ENCODE data around the gene RIMS1. TPM values are rescaled to one million over a fixed set of nuclear protein-coding genes. Genes with fewer than 3 reads are reported as not detected.

Gene RIMS1
- total and polyA plus RNA-seq, 4 donors = 30.1 to 128 (median 49.5) TPM

DNA sequence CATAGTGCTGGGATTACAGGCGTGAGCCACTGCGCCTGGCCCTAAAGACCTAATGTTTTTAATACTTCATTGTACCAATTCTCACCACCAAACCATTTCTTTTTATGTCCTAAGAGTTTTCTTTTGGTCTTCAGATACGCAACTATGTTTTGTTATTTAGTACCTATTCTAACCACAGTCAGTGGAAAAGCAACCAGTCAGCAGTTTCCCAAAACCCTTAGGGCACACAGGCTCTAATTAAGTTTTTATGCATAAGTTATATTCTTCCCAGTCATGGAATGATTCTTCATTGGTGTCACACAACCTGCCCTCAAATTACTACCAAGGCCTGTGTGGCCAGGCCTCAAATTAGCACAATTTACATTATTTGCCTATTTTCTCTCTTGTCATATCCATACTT lies 487.8 kb downstream of the RIMS1 start:
- H3K36me3 ChIP-seq (ENCODE audit: control insufficient read depth, insufficient read depth, low read length) = no peaks in the 10 kb centered on the region
- no peak overlapping the region for H3K27ac ChIP-seq (ENCODE audit: low read depth, low read length)
- 100% methylated on average over 2 of the region's 3 CpGs for WGBS (ENCODE audit: insufficient coverage)
- H3K27me3 ChIP-seq (ENCODE audit: control insufficient read depth, insufficient read depth, low read length) = no peaks in the 10 kb centered on the region
- no peak for DNase-seq (ENCODE audit: low read depth in 4 of 6, low spot score in 6 of 6)
- no peaks in the 10 kb centered on the region for H3K4me1 ChIP-seq (ENCODE audit: control insufficient read depth, insufficient read depth, low read length)
- H3K4me3 ChIP-seq (ENCODE audit: low read depth, low read length) = no peak overlapping the region
- no peaks in the 10 kb centered on the region for H3K9me3 ChIP-seq (ENCODE audit: control insufficient read depth, insufficient read depth, low read length)

DNA sequence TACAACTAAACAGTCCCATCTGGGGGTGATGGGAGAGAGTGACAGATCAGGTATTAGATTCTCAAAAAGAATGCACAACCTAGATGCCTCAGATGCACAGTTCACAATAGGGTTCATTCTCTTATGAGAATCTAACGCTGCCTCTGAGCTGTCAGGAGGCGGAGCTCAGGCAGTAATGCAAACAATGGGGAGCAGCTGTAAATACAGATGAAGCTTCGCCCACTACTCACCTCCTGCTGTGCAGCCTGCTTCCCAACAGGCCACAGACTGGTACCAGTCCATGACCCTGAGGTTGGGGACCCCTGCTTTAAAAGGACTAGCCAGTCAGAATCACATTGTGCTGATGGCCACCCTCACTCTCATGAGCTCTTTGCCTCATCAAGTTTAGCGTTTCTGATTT lies 488.5 kb downstream of the RIMS1 start:
- no peaks in the 10 kb centered on the region for H3K4me1 ChIP-seq (ENCODE audit: control insufficient read depth, insufficient read depth, low read length)
- H3K4me3 ChIP-seq (ENCODE audit: low read depth, low read length) = no peak overlapping the region
- H3K9me3 ChIP-seq (ENCODE audit: control insufficient read depth, insufficient read depth, low read length) = no peaks in the 10 kb centered on the region
- no peak overlapping the region for H3K27ac ChIP-seq (ENCODE audit: low read depth, low read length)
- DNase-seq (ENCODE audit: low read depth in 4 of 6, low spot score in 6 of 6) = peak in 2 of 6 donors; percentile 5 to 12
- no peaks in the 10 kb centered on the region for H3K36me3 ChIP-seq (ENCODE audit: control insufficient read depth, insufficient read depth, low read length)
- H3K27me3 ChIP-seq (ENCODE audit: control insufficient read depth, insufficient read depth, low read length) = no peaks in the 10 kb centered on the region
- WGBS (ENCODE audit: insufficient coverage) = 25% methylated on average over 4 of the region's 4 CpGs

DNA sequence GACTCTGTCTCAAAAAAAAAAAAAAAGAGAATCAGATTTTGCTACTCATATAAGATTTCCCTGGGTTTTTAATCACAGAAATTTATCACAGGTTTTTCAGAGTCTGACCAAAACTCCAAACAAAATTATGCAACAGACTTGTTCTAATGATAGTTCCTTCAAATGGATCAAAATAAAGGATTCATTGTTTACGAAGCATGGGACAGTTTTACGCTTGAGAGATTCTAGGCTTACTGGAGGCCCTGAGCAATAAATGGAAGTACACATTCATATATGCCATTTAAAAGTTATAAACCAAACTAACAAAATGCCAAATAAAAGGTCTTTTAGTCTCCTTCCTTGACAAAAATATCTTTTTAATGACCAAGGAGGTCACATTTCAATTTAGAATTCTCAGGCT lies 490.4 kb downstream of the RIMS1 start:
- Histone ChIP-seq H3K4me3 (ENCODE audit: low read depth, low read length) (no peak overlapping the region), H3K27me3 (ENCODE audit: control insufficient read depth, insufficient read depth, low read length) (no peaks in the 10 kb centered on the region), H3K27ac (ENCODE audit: low read depth, low read length) (no peak overlapping the region), H3K4me1 (ENCODE audit: control insufficient read depth, insufficient read depth, low read length) (no peaks in the 10 kb centered on the region), H3K36me3 (ENCODE audit: control insufficient read depth, insufficient read depth, low read length) (no peaks in the 10 kb centered on the region), H3K9me3 (ENCODE audit: control insufficient read depth, insufficient read depth, low read length) (no peaks in the 10 kb centered on the region)
- no CpG with 5 or more reads among the region's 2 CpGs for WGBS (ENCODE audit: insufficient coverage)
- no peak for DNase-seq (ENCODE audit: low read depth in 4 of 6, low spot score in 6 of 6)

DNA sequence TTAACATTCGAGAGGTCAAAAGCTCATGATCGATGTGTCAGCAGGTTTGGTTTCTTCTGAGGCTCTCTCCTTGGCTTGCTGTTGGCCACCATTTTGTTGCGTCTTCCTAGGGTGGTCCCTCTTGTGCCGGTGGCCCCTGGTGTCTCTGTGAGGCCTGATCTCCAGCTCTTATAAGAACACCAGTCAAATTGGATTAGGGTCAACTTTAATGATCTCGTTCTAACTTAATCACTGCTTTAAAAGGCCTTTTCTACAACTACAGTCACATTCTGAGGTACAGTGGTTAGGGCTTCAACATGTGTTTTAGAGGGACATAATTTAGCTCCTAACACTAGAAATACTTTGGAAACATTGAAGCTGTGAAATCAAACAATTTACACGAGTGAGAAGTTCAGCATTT lies 494.7 kb downstream of the RIMS1 start:
- DNase-seq (ENCODE audit: low read depth in 4 of 6, low spot score in 6 of 6) = no peak
- Histone ChIP-seq H3K4me3 (ENCODE audit: low read depth, low read length) (no peak overlapping the region), H3K4me1 (ENCODE audit: control insufficient read depth, insufficient read depth, low read length) (no peaks in the 10 kb centered on the region), H3K27me3 (ENCODE audit: control insufficient read depth, insufficient read depth, low read length) (no peaks in the 10 kb centered on the region), H3K36me3 (ENCODE audit: control insufficient read depth, insufficient read depth, low read length) (no peaks in the 10 kb centered on the region), H3K27ac (ENCODE audit: low read depth, low read length) (no peak overlapping the region), H3K9me3 (ENCODE audit: control insufficient read depth, insufficient read depth, low read length) (no peaks in the 10 kb centered on the region)
- WGBS (ENCODE audit: insufficient coverage) = 94% methylated on average over 3 of the region's 6 CpGs

GRCh38 chr6:72382602-72383529 lies 496.5 kb downstream of the RIMS1 start:
- Histone ChIP-seq H3K4me1 (ENCODE audit: control insufficient read depth, insufficient read depth, low read length) (no peaks in the 10 kb centered on the region), H3K9me3 (ENCODE audit: control insufficient read depth, insufficient read depth, low read length) (no peaks in the 10 kb centered on the region), H3K36me3 (ENCODE audit: control insufficient read depth, insufficient read depth, low read length) (no peaks in the 10 kb centered on the region), H3K27ac (ENCODE audit: low read depth, low read length) (no peak overlapping the region), H3K27me3 (ENCODE audit: control insufficient read depth, insufficient read depth, low read length) (no peaks in the 10 kb centered on the region), H3K4me3 (ENCODE audit: low read depth, low read length) (no peak overlapping the region)
- WGBS (ENCODE audit: insufficient coverage) = 67% methylated on average over 3 of the region's 4 CpGs
- DNase-seq (ENCODE audit: low read depth in 4 of 6, low spot score in 6 of 6) = no peak

DNA sequence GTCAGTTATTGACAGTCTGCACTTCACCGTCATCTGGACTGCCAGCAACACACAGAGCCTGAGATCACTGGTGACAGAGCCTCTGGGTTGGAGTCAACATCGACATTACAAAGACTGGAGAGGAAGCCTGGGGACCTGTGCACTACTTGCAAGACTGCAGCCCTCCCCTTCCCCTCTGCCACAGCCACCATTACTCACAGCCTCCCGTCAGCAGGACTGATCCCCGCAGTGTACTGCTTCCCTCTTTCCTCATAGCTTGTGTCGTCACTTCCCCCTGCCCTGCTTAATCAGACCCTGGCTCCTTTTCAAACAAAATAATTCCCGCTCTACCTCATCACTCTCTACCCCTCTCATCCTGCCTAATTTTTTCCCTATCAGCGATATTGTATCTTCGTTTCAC lies 500.0 kb downstream of the RIMS1 start:
- 84% methylated on average over 5 of the region's 8 CpGs for WGBS (ENCODE audit: insufficient coverage)
- Histone ChIP-seq H3K36me3 (ENCODE audit: control insufficient read depth, insufficient read depth, low read length) (no peaks in the 10 kb centered on the region), H3K4me1 (ENCODE audit: control insufficient read depth, insufficient read depth, low read length) (no peaks in the 10 kb centered on the region), H3K4me3 (ENCODE audit: low read depth, low read length) (no peak overlapping the region), H3K27me3 (ENCODE audit: control insufficient read depth, insufficient read depth, low read length) (no peaks in the 10 kb centered on the region), H3K27ac (ENCODE audit: low read depth, low read length) (no peak overlapping the region), H3K9me3 (ENCODE audit: control insufficient read depth, insufficient read depth, low read length) (no peaks in the 10 kb centered on the region)
- no peak for DNase-seq (ENCODE audit: low read depth in 4 of 6, low spot score in 6 of 6)

- no peak for DNase-seq (ENCODE audit: low read depth in 4 of 6, low spot score in 6 of 6)
- H3K4me3 ChIP-seq (ENCODE audit: low read depth, low read length) = no peak overlapping the region
- H3K4me1 ChIP-seq (ENCODE audit: control insufficient read depth, insufficient read depth, low read length) = no peaks in the 10 kb centered on the region
- no peaks in the 10 kb centered on the region for H3K9me3 ChIP-seq (ENCODE audit: control insufficient read depth, insufficient read depth, low read length)
- no peaks in the 10 kb centered on the region for H3K27me3 ChIP-seq (ENCODE audit: control insufficient read depth, insufficient read depth, low read length)
- H3K27ac ChIP-seq (ENCODE audit: low read depth, low read length) = no peak overlapping the region
- no peaks in the 10 kb centered on the region for H3K36me3 ChIP-seq (ENCODE audit: control insufficient read depth, insufficient read depth, low read length)
- WGBS (ENCODE audit: insufficient coverage) = no CpG with 5 or more reads among the region's 1 CpG
Observed at GRCh38 chr6:72389698-72390097, 503.3 kb downstream of the RIMS1 start.

- DNase-seq (ENCODE audit: low read depth in 4 of 6, low spot score in 6 of 6) = no peak
- WGBS (ENCODE audit: insufficient coverage) = 85% methylated on average over 2 of the region's 4 CpGs
- Histone ChIP-seq H3K27me3 (ENCODE audit: control insufficient read depth, insufficient read depth, low read length) (no peaks in the 10 kb centered on the region), H3K27ac (ENCODE audit: low read depth, low read length) (no peak overlapping the region), H3K4me3 (ENCODE audit: low read depth, low read length) (no peak overlapping the region), H3K9me3 (ENCODE audit: control insufficient read depth, insufficient read depth, low read length) (no peaks in the 10 kb centered on the region), H3K36me3 (ENCODE audit: control insufficient read depth, insufficient read depth, low read length) (no peaks in the 10 kb centered on the region), H3K4me1 (ENCODE audit: control insufficient read depth, insufficient read depth, low read length) (no peaks in the 10 kb centered on the region)
Observed at GRCh38 chr6:72390548-72390947, 504.2 kb downstream of the RIMS1 start.

DNA sequence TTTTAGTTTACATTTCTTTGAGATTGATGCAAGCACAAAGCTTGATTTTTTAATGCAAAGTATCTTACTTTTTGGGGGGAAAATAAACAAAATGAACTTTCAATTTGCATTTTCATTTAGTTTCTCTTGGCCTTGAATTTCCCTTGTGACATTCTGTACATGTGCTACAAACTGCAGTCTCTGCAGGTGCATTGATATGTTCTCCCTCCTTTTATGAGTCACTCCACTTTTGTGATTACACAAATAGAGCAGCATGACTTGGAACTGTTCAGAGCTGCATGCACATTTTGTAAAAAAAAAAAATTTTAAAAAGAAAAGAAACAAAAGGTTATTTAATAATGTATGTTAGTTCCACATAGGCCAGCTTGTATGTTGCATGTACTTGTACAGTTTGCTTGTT lies 515.5 kb downstream of the RIMS1 start:
- H3K4me1 ChIP-seq (ENCODE audit: control insufficient read depth, insufficient read depth, low read length) = no peaks in the 10 kb centered on the region
- no peaks in the 10 kb centered on the region for H3K36me3 ChIP-seq (ENCODE audit: control insufficient read depth, insufficient read depth, low read length)
- no peak for DNase-seq (ENCODE audit: low read depth in 4 of 6, low spot score in 6 of 6)
- H3K4me3 ChIP-seq (ENCODE audit: low read depth, low read length) = no peak overlapping the region
- H3K27ac ChIP-seq (ENCODE audit: low read depth, low read length) = no peak overlapping the region
- H3K27me3 ChIP-seq (ENCODE audit: control insufficient read depth, insufficient read depth, low read length) = no peaks in the 10 kb centered on the region
- no peaks in the 10 kb centered on the region for H3K9me3 ChIP-seq (ENCODE audit: control insufficient read depth, insufficient read depth, low read length)

- no peak overlapping the region for H3K27ac ChIP-seq (ENCODE audit: low read depth, low read length)
- H3K9me3 ChIP-seq (ENCODE audit: control insufficient read depth, insufficient read depth, low read length) = no peaks in the 10 kb centered on the region
- no peak overlapping the region for H3K4me3 ChIP-seq (ENCODE audit: low read depth, low read length)
- H3K27me3 ChIP-seq (ENCODE audit: control insufficient read depth, insufficient read depth, low read length) = no peaks in the 10 kb centered on the region
- no peak for DNase-seq (ENCODE audit: low read depth in 4 of 6, low spot score in 6 of 6)
- no peaks in the 10 kb centered on the region for H3K4me1 ChIP-seq (ENCODE audit: control insufficient read depth, insufficient read depth, low read length)
- H3K36me3 ChIP-seq (ENCODE audit: control insufficient read depth, insufficient read depth, low read length) = no peaks in the 10 kb centered on the region
- WGBS (ENCODE audit: insufficient coverage) = no CpG with 5 or more reads among the region's 2 CpGs
Observed at GRCh38 chr6:72403413-72403812, 517.1 kb downstream of the RIMS1 start.
